Right hindlimb (tissue), 1 donor: ENCODE data around the gene HNRNPK.

Experiments used
- DNase-seq: peaks from one replicate; pipeline ENCODE4 v3.0.0-alpha.2; 2018

The HNRNPK gene

GRCh38 chr9:83979812-83980394 lies at the start of gene HNRNPK:
Gene HNRNPK, minus strand, starts transcription at chr9:83980215. Its CDS starts 1,963 bp downstream, at chr9:83978252.
- peak; percentile 98 for DNase-seq

- DNase-seq = no peak
These were observed 47.2 kb upstream of the HNRNPK start for GRCh38 chr9:84027201-84027600.

- no peak for DNase-seq
These were observed 44.1 kb upstream of the HNRNPK start for GRCh38 chr9:84024041-84024575.

DNA sequence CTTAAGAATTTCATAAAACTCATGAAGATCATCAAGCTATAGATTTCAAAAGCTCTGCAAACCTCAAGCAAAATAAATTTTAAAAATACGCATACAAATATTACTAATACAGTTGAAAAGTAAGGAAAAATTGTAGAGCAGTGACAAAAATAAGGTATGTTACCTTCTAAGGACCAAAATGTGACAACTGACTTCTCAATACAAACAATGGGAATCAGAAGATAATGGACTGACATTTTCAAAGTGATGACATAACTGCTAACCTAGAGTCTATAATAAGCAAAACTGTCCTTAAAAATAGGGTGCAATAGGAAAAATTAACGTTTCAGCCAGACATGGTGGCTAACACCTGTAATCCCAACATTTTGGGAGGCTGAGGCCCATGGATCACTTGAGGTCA lies 27.6 kb upstream of the HNRNPK start:
- DNase-seq = no peak

DNA sequence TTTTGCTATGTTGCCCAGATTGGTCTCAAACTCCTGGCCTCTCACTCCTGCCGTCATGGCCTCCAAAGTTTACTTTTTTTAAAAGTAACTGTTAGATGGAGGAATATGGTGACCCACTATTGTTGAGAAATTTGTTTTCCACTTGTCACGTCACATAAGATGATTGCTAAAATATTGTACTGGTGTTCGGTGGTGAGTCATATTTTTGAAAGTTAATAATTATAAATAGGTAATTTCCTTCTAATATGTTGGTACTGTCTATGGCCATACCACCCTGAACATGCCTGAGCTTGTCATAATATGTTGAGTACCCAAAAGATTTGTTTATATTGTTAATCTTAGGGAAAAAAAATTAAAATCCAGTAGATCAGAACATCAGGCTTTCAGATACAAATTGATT lies 23.2 kb upstream of the HNRNPK start:
- no peak for DNase-seq

GRCh38 chr9:84002344-84002743 lies 22.3 kb upstream of the HNRNPK start:
- no peak for DNase-seq

- no peak for DNase-seq
These were observed 21.6 kb upstream of the HNRNPK start for GRCh38 chr9:84001621-84002020.

- no peak for DNase-seq
These were observed 20.2 kb upstream of the HNRNPK start for GRCh38 chr9:84000186-84000585.

GRCh38 chr9:83999141-83999918 lies 19.3 kb upstream of the HNRNPK start:
- no peak for DNase-seq

DNA sequence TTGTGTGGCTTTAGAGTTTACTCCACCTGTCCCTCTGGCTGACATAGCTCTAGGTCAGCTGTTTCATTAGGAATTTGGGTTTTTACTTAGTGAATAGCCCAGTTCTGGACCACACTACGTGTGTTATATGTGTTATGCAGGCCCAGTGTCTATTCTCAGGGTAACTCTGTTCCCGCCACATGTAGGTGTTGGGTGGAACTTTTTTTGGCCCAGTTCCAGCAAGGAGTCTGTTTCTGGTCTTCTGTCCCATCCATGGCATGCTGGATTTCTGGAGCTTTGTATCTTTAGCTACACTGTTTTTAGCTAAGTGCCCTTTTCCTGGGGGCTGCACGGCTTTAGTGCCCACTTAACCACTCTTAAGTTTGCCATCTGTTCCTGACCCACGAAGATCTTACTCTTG lies 16.1 kb upstream of the HNRNPK start:
- no peak for DNase-seq

- no peak for DNase-seq
These were observed 12.9 kb upstream of the HNRNPK start for GRCh38 chr9:83992901-83993300.

- no peak for DNase-seq
These were observed 12.4 kb upstream of the HNRNPK start for GRCh38 chr9:83992407-83992806.

DNA sequence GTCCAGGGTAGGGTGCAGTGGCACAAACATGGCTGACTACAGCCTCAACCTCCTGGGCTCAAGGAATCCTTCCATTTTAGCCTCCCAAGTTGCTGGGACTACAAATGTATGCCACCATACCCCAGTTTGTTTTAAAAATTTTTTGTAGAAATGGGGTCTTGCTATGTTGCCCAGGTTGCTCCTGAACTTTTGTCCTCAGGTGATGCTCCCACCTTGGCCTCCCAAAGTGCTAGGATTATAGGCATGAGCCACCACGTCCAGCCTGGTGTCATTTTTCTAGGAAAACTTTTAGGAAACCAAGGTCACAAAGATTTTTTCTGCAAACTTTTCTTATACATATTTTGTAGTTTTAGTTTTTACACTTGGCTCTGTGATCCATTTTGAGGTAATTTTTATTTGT lies 11.3 kb upstream of the HNRNPK start:
- no peak for DNase-seq

- DNase-seq = no peak
These were observed 8.4 kb upstream of the HNRNPK start for GRCh38 chr9:83988411-83988810.

- no peak for DNase-seq
These were observed 7.4 kb upstream of the HNRNPK start for GRCh38 chr9:83987402-83987791.

DNA sequence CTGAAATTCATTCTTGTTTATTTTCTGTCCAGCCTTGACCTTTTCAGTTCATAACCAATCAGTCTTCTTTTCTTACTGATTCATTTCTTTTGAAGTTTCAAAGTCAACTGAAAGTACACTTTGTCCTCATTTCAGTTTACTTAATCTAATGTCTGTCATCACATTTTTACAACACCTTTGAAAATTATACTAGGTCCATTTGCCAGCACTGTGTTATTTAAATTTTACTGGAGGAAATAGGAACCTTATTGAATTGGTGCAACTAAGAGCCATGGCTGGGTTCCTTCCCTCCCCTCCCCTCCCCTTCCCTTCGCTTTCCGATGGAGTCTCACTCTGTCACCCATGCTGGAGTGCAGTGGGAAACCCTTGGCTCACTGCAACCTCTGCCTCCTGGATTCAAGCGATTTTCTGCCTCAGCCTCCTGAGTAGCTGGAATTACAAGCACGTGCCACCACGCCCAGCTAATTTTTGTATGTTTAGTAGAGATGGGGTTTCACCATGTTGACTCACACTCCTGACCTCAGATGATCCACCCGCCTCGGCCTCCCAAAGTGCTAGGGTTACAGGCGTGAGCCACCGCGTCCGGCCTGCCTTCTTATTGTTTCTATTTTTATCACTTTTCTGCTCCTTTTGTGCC lies 6.9 kb upstream of the HNRNPK start:
- no peak for DNase-seq

GRCh38 chr9:83986195-83986594 lies 6.2 kb upstream of the HNRNPK start:
- no peak for DNase-seq

GRCh38 chr9:83981126-83981871 lies 1.3 kb upstream of the HNRNPK start:
- DNase-seq = peak; percentile 40

- peak; percentile 99 for DNase-seq
These were observed 545 bp upstream of the HNRNPK start, which contains the start of gene RMI1 for GRCh38 chr9:83980395-83981125. Gene RMI1, plus strand, starts transcription at chr9:83980805. Its CDS starts 20,182 bp downstream, at chr9:84000987.

- peak; percentile 91 for DNase-seq
These were observed 813 bp downstream of the HNRNPK start for GRCh38 chr9:83978992-83979811.

GRCh38 chr9:83977196-83977595 lies 2.8 kb downstream of the HNRNPK start:
- DNase-seq = no peak
